Measurements from ENCODE around the gene KRT35. TPM values are rescaled to one million over a fixed set of nuclear protein-coding genes. Genes with fewer than 3 reads are reported as not detected.
A peak's percentile ranks its signal among the peaks of the same experiment; 100 is the strongest.

The KRT35 gene
- total and polyA plus RNA-seq, 2 of the 13 experiments (the other 11 are each of a cell fraction or from before 2014, with no cell fraction given), result not detected

DNA sequence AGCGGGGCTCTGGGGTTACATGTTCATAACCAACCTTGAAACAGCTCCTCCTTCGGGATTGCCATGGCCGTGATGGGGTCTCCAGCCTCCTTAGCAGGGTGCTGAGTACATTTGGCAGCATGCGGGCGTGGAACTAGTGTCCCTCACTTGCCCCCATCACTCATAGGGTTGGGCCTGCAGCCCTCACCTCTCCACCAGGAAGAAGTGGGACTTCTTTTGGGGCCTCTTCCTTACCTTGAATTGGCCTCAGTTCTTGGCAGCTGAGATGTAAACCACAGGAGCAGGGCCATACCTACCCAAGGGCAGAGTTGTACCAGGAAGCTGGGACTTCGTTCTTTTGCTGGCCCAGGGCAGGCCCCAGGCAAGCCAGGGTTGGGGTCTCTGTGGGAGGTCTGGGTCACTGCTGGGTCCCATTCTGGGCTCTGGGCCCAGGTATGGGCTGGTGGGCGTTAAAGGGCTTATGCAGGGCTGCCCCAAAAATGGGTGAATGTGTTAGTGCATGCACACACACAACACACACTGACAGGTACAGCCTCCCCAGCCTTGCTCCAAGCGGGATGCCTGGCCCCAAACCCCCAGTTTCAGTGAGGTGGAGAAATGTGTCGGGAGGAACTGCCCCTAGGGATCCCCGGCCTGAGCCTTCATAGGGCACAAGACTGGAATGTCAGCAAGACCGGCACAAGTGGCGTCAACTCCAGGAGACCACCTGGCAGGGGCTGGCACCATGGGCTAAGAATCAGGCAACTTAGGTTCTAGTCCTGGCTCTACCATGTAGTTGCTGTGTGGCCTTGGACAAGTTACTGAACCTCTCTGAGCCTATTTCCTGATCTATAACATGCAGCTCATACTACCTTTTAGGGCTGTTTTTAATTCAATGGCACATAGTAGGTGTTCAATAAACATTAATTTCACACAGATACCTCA, 41.6 kb upstream of the KRT35 start (continued):
- TF ChIP-seq, protein P1, sequence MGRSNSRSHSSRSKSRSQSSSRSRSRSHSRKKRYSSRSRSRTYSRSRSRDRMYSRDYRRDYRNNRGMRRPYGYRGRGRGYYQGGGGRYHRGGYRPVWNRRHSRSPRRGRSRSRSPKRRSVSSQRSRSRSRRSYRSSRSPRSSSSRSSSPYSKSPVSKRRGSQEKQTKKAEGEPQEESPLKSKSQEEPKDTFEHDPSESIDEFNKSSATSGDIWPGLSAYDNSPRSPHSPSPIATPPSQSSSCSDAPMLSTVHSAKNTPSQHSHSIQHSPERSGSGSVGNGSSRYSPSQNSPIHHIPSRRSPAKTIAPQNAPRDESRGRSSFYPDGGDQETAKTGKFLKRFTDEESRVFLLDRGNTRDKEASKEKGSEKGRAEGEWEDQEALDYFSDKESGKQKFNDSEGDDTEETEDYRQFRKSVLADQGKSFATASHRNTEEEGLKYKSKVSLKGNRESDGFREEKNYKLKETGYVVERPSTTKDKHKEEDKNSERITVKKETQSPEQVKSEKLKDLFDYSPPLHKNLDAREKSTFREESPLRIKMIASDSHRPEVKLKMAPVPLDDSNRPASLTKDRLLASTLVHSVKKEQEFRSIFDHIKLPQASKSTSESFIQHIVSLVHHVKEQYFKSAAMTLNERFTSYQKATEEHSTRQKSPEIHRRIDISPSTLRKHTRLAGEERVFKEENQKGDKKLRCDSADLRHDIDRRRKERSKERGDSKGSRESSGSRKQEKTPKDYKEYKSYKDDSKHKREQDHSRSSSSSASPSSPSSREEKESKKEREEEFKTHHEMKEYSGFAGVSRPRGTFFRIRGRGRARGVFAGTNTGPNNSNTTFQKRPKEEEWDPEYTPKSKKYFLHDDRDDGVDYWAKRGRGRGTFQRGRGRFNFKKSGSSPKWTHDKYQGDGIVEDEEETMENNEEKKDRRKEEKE (IDR thresholded peaks at IDR 0.05), result no peak
- TF ChIP-seq MTF1 (CRISPR knock-in tag; IDR thresholded peaks at IDR 0.05), result no peak
- TF ChIP-seq, protein P2, sequence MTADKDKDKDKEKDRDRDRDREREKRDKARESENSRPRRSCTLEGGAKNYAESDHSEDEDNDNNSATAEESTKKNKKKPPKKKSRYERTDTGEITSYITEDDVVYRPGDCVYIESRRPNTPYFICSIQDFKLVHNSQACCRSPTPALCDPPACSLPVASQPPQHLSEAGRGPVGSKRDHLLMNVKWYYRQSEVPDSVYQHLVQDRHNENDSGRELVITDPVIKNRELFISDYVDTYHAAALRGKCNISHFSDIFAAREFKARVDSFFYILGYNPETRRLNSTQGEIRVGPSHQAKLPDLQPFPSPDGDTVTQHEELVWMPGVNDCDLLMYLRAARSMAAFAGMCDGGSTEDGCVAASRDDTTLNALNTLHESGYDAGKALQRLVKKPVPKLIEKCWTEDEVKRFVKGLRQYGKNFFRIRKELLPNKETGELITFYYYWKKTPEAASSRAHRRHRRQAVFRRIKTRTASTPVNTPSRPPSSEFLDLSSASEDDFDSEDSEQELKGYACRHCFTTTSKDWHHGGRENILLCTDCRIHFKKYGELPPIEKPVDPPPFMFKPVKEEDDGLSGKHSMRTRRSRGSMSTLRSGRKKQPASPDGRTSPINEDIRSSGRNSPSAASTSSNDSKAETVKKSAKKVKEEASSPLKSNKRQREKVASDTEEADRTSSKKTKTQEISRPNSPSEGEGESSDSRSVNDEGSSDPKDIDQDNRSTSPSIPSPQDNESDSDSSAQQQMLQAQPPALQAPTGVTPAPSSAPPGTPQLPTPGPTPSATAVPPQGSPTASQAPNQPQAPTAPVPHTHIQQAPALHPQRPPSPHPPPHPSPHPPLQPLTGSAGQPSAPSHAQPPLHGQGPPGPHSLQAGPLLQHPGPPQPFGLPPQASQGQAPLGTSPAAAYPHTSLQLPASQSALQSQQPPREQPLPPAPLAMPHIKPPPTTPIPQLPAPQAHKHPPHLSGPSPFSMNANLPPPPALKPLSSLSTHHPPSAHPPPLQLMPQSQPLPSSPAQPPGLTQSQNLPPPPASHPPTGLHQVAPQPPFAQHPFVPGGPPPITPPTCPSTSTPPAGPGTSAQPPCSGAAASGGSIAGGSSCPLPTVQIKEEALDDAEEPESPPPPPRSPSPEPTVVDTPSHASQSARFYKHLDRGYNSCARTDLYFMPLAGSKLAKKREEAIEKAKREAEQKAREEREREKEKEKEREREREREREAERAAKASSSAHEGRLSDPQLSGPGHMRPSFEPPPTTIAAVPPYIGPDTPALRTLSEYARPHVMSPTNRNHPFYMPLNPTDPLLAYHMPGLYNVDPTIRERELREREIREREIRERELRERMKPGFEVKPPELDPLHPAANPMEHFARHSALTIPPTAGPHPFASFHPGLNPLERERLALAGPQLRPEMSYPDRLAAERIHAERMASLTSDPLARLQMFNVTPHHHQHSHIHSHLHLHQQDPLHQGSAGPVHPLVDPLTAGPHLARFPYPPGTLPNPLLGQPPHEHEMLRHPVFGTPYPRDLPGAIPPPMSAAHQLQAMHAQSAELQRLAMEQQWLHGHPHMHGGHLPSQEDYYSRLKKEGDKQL (CRISPR knock-in tag; IDR thresholded peaks at IDR 0.05; ENCODE audit: low read depth), result no peak
- no peak for TF ChIP-seq YEATS4 (CRISPR knock-in tag; IDR thresholded peaks at IDR 0.05; ENCODE audit: borderline replicate concordance)
- no peak for TF ChIP-seq ZNF383 (CRISPR knock-in tag; IDR thresholded peaks at IDR 0.05; ENCODE audit: borderline replicate concordance)
- TF ChIP-seq SIN3B (IDR thresholded peaks at IDR 0.05; ENCODE audit: low read length), result no peak
- no peak for TF ChIP-seq ZBTB20 (CRISPR knock-in tag; IDR thresholded peaks at IDR 0.05; ENCODE audit: borderline replicate concordance, low read depth)
- peak; percentile 51; the same call in 1 of the 2 replicates for TF ChIP-seq ZMYM3 (CRISPR knock-in tag; IDR thresholded peaks at IDR 0.05)
